ENCODE measurements around the gene C1orf56.

C1orf56 gene

GRCh38 chr1:151009206-151009587 is 38.4 kb upstream of the C1orf56 start:
- Histone ChIP-seq H3K36me3 (ENCODE audit: insufficient read depth, low read length) (no peaks in the 10 kb centered on the region), H3K9me3 (ENCODE audit: control insufficient read depth, insufficient read depth, low read length) (no peaks in the 10 kb centered on the region), H3K4me1 (ENCODE audit: insufficient read depth, low read length) (peaks cover 18% of the 10 kb centered on the region), H3K9ac (ENCODE audit: low read depth, low read length) (peak overlapping the region; percentile 72)

GRCh38 chr1:151009674-151010345 is 37.7 kb upstream of the C1orf56 start:
- Histone ChIP-seq H3K4me1 (ENCODE audit: insufficient read depth, low read length) (peaks cover 18% of the 10 kb centered on the region), H3K36me3 (ENCODE audit: insufficient read depth, low read length) (no peaks in the 10 kb centered on the region), H3K9me3 (ENCODE audit: control insufficient read depth, insufficient read depth, low read length) (no peaks in the 10 kb centered on the region), H3K9ac (ENCODE audit: low read depth, low read length) (peak overlapping the region; percentile 72)

GRCh38 chr1:151010346-151010726 is 37.2 kb upstream of the C1orf56 start:
- Histone ChIP-seq H3K9me3 (ENCODE audit: control insufficient read depth, insufficient read depth, low read length) (no peaks in the 10 kb centered on the region), H3K9ac (ENCODE audit: low read depth, low read length) (no peak overlapping the region), H3K36me3 (ENCODE audit: insufficient read depth, low read length) (no peaks in the 10 kb centered on the region), H3K4me1 (ENCODE audit: insufficient read depth, low read length) (peaks cover 18% of the 10 kb centered on the region)

- H3K4me1 ChIP-seq (ENCODE audit: insufficient read depth, low read length), result peaks cover 11% of the 10 kb centered on the region; the same call in 1 of the 2 replicates
- no peak overlapping the region for H3K9ac ChIP-seq (ENCODE audit: low read depth, low read length)
- H3K36me3 ChIP-seq (ENCODE audit: insufficient read depth, low read length), result no peaks in the 10 kb centered on the region
- no peaks in the 10 kb centered on the region for H3K9me3 ChIP-seq (ENCODE audit: control insufficient read depth, insufficient read depth, low read length)
Observed at GRCh38 chr1:151011154-151011850, 36.2 kb upstream of the C1orf56 start.

- H3K4me1 ChIP-seq (ENCODE audit: insufficient read depth, low read length), result peaks cover 6% of the 10 kb centered on the region; the same call in 1 of the 2 replicates
- peaks cover 4% of the 10 kb centered on the region; the same call in 1 of the 2 replicates for H3K36me3 ChIP-seq (ENCODE audit: insufficient read depth, low read length)
- no peak overlapping the region for H3K9ac ChIP-seq (ENCODE audit: low read depth, low read length)
- H3K9me3 ChIP-seq (ENCODE audit: control insufficient read depth, insufficient read depth, low read length), result no peaks in the 10 kb centered on the region
Observed at GRCh38 chr1:151012684-151013471, 34.7 kb upstream of the C1orf56 start.

- H3K4me1 ChIP-seq (ENCODE audit: insufficient read depth, low read length), result peaks cover 4% of the 10 kb centered on the region; the same call in 1 of the 2 replicates
- peaks cover 4% of the 10 kb centered on the region; the same call in 1 of the 2 replicates for H3K36me3 ChIP-seq (ENCODE audit: insufficient read depth, low read length)
- H3K9ac ChIP-seq (ENCODE audit: low read depth, low read length), result no peak overlapping the region
- no peaks in the 10 kb centered on the region for H3K9me3 ChIP-seq (ENCODE audit: control insufficient read depth, insufficient read depth, low read length)
Observed at GRCh38 chr1:151013518-151013917, 34.0 kb upstream of the C1orf56 start.

GRCh38 chr1:151024540-151025146 is 22.9 kb upstream of the C1orf56 start:
- Histone ChIP-seq H3K9ac (ENCODE audit: low read depth, low read length) (no peak overlapping the region), H3K9me3 (ENCODE audit: control insufficient read depth, insufficient read depth, low read length) (no peaks in the 10 kb centered on the region), H3K4me1 (ENCODE audit: insufficient read depth, low read length) (no peaks in the 10 kb centered on the region), H3K36me3 (ENCODE audit: insufficient read depth, low read length) (peaks cover 6% of the 10 kb centered on the region; the same call in 1 of the 2 replicates)

GRCh38 chr1:151026460-151026859 is 21.1 kb upstream of the C1orf56 start:
- Histone ChIP-seq H3K4me1 (ENCODE audit: insufficient read depth, low read length) (no peaks in the 10 kb centered on the region), H3K9me3 (ENCODE audit: control insufficient read depth, insufficient read depth, low read length) (no peaks in the 10 kb centered on the region), H3K9ac (ENCODE audit: low read depth, low read length) (no peak overlapping the region), H3K36me3 (ENCODE audit: insufficient read depth, low read length) (peaks cover 6% of the 10 kb centered on the region; the same call in 1 of the 2 replicates)

GRCh38 chr1:151032164-151032563 is 15.4 kb upstream of the C1orf56 start:
- peaks cover 2% of the 10 kb centered on the region; the same call in 1 of the 2 replicates for H3K36me3 ChIP-seq (ENCODE audit: insufficient read depth, low read length)

GRCh38 chr1:151035167-151035566 is 12.4 kb upstream of the C1orf56 start:
- Histone ChIP-seq H3K9me3 (ENCODE audit: control insufficient read depth, insufficient read depth, low read length) (no peaks in the 10 kb centered on the region), H3K4me1 (ENCODE audit: insufficient read depth, low read length) (peaks cover 8% of the 10 kb centered on the region), H3K9ac (ENCODE audit: low read depth, low read length) (no peak overlapping the region), H3K36me3 (ENCODE audit: insufficient read depth, low read length) (peaks cover 2% of the 10 kb centered on the region; the same call in 1 of the 2 replicates)

More at GRCh38 chr1:151032164-151032563, 15.4 kb upstream of the C1orf56 start:
- Histone ChIP-seq H3K9me3 (ENCODE audit: control insufficient read depth, insufficient read depth, low read length) (no peaks in the 10 kb centered on the region), H3K9ac (ENCODE audit: low read depth, low read length) (no peak overlapping the region), H3K4me1 (ENCODE audit: insufficient read depth, low read length) (no peaks in the 10 kb centered on the region)

- Histone ChIP-seq H3K9me3 (ENCODE audit: control insufficient read depth, insufficient read depth, low read length) (no peaks in the 10 kb centered on the region), H3K9ac (ENCODE audit: low read depth, low read length) (no peak within 1 kb of the TSS), H3K36me3 (ENCODE audit: insufficient read depth, low read length) (peaks cover 2% of the 10 kb centered on the region; the same call in 1 of the 2 replicates), H3K4me1 (ENCODE audit: insufficient read depth, low read length) (peaks cover 8% of the 10 kb centered on the region)
Observed at GRCh38 chr1:151036356-151036755, 11.2 kb upstream of the C1orf56 start, which contains the start of gene BNIPL. BNIPL (plus strand) TSS chr1:151036586; CDS start chr1:151036726, 140 bp downstream.

GRCh38 chr1:151037032-151037431 is 10.5 kb upstream of the C1orf56 start:
- H3K9ac ChIP-seq (ENCODE audit: low read depth, low read length), result no peak overlapping the region
- no peaks in the 10 kb centered on the region for H3K9me3 ChIP-seq (ENCODE audit: control insufficient read depth, insufficient read depth, low read length)
- peaks cover 2% of the 10 kb centered on the region; the same call in 1 of the 2 replicates for H3K36me3 ChIP-seq (ENCODE audit: insufficient read depth, low read length)
- peaks cover 8% of the 10 kb centered on the region for H3K4me1 ChIP-seq (ENCODE audit: insufficient read depth, low read length)

- Histone ChIP-seq H3K9me3 (ENCODE audit: control insufficient read depth, insufficient read depth, low read length) (no peaks in the 10 kb centered on the region), H3K36me3 (ENCODE audit: insufficient read depth, low read length) (peaks cover 2% of the 10 kb centered on the region; the same call in 1 of the 2 replicates), H3K4me1 (ENCODE audit: insufficient read depth, low read length) (peaks cover 8% of the 10 kb centered on the region), H3K9ac (ENCODE audit: low read depth, low read length) (no peak overlapping the region)
Observed at GRCh38 chr1:151039521-151039920, 8.0 kb upstream of the C1orf56 start.

GRCh38 chr1:151043163-151043562 is 4.4 kb upstream of the C1orf56 start:
- peaks cover 8% of the 10 kb centered on the region for H3K4me1 ChIP-seq (ENCODE audit: insufficient read depth, low read length)
- H3K36me3 ChIP-seq (ENCODE audit: insufficient read depth, low read length), result no peaks in the 10 kb centered on the region
- H3K9me3 ChIP-seq (ENCODE audit: control insufficient read depth, insufficient read depth, low read length), result no peaks in the 10 kb centered on the region
- no peak overlapping the region for H3K9ac ChIP-seq (ENCODE audit: low read depth, low read length)
